Coronary artery (tissue), 2 donors: Measurements from ENCODE around the gene ZNF521.

Source experiments
- DNase-seq: peaks from one replicate; pipeline ENCODE4 v3.0.0-alpha.2; 2017; ENCODE audit warnings: low spot score
- H3K27ac ChIP-seq, 2 donors: fragments of 200-600 bp; sonication (generic); one replicate each; pipeline ENCODE4 v1.5.1; 2016 to 2019
- H3K4me3 ChIP-seq: fragments of 200-600 bp; sonication (generic); 2 replicates; pipeline ENCODE4 v1.5.1; 2016; ENCODE audit warnings: mild to moderate bottlenecking, moderate library complexity
- CTCF ChIP-seq: fragments of 200-600 bp; sonication (generic); IDR thresholded peaks from one replicate; pipeline ENCODE4 v1.5.1; 2019; ENCODE audit warnings: antibody characterized with exemption

ZNF521 gene

GRCh38 chr18:25364732-25365131 lies 12.8 kb upstream of the ZNF521 start:
- Histone ChIP-seq H3K4me3 (no peak overlapping the region), H3K27ac (no peak overlapping the region)
- no peak for DNase-seq
- TF ChIP-seq CTCF = no peak

GRCh38 chr18:25360301-25360899 lies 8.4 kb upstream of the ZNF521 start:
- DNase-seq = no peak
- H3K4me3 ChIP-seq = no peak overlapping the region
- TF ChIP-seq CTCF = no peak
- H3K27ac ChIP-seq = no peak overlapping the region

- H3K27ac ChIP-seq = no peak overlapping the region
- H3K4me3 ChIP-seq = no peak overlapping the region
- no peak for TF ChIP-seq CTCF
- DNase-seq = no peak
Observed at GRCh38 chr18:25353080-25353479, 1.1 kb upstream of the ZNF521 start.

- no peak overlapping the region for H3K27ac ChIP-seq
- H3K4me3 ChIP-seq = peak overlapping the region; percentile 88
- no peak for DNase-seq
- TF ChIP-seq CTCF = no peak
Observed at GRCh38 chr18:25352629-25353005, 651 bp upstream of the ZNF521 start.

GRCh38 chr18:25351280-25351775 lies 638 bp downstream of the ZNF521 start:
- no peak for TF ChIP-seq CTCF
- peak overlapping the region; percentile 88 for H3K4me3 ChIP-seq
- DNase-seq = no peak
- H3K27ac ChIP-seq = peak overlapping the region; percentile 65 to 91

- peak overlapping the region; percentile 88 for H3K4me3 ChIP-seq
- TF ChIP-seq CTCF = no peak
- no peak for DNase-seq
- peak overlapping the region; percentile 65 to 89 for H3K27ac ChIP-seq
Observed at GRCh38 chr18:25350489-25351251, 1.3 kb downstream of the ZNF521 start.

GRCh38 chr18:25349926-25350487 lies 2.0 kb downstream of the ZNF521 start:
- H3K4me3 ChIP-seq = peak overlapping the region; percentile 88
- peak overlapping the region; percentile 59 to 89 for H3K27ac ChIP-seq
- no peak for DNase-seq
- TF ChIP-seq CTCF = no peak
